Hindlimb muscle (tissue), 1 donor: ENCODE data around the gene TMEM238L. TPM values are rescaled to one million over a fixed set of nuclear protein-coding genes. Genes with fewer than 3 reads are reported as not detected.
A peak's percentile ranks its signal among the peaks of the same experiment; 100 is the strongest.
"Not testable (repeated sequence)": the region's sequence is repeated elsewhere in the genome, so short reads cannot be mapped to it uniquely, and the experiment has no call there.

Experiments used
- DNase-seq: peaks from one replicate; pipeline ENCODE4 v3.0.0-alpha.2; 2013
- polyA plus RNA-seq: library from polyadenylated mRNA; unstranded; fragments of 120-200 nt; gene quantifications from one replicate; pipeline ENCODE4 v1.2.1, GENCODE V29; 2013; ENCODE audit not compliant: insufficient read length

The TMEM238L gene
- polyA plus RNA-seq = 0.13 TPM

DNA sequence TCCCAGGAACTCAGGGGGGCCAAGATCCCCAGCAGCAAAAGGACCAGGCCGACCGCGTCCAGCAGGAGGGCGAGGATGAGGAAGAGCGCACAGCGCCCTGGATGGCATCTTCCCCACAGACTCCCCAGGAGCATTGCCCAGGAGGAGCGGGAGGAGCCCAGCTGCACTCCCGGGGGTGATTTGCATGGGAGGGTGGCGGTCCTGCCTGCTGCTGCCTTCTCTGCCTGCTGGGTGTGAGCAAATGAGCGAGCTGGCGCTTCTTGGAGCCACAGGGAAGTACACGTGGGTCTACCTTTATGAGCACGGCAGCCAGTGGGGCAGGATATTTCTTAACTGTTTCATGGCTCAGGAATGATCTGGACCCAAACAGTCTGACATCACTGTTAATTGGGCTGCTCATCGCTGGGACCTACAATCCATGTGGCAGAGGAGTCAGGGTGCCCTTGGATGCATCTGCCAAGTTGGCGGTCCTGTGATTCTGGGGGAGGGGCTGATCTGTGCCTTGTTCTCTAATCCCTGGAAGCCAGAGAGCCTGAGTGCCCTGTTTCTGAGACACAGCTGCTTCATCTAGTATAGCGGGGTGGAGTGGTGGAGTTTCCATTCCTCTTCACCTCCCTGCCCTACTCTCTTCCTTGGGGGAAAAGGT, at the start of gene TMEM238L:
TMEM238L (minus strand) TSS at position 270 of the 646 bp plus-strand sequence; CDS start at position 134, 136 bp downstream.
- DNase-seq = no peak

DNA sequence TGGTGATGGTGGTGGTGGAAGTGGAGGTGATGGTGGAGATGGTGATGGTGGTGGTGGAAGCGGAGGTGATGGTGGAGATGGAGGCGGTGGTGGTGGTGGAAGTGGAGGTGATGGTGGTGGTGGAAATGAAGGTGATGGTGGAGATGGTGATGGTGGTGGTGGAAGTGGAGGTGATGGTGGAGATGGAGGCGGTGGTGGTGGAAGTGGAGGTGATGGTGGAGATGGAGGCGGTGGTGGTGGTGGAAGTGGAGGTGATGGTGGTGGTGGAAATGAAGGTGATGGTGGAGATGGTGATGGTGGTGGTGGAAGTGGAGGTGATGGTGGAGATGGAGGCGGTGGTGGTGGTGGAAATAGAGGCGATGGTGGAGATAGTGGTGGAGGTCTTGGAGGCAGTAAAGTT, 42.7 kb upstream of the TMEM238L start:
- DNase-seq = not testable (repeated sequence)

DNA sequence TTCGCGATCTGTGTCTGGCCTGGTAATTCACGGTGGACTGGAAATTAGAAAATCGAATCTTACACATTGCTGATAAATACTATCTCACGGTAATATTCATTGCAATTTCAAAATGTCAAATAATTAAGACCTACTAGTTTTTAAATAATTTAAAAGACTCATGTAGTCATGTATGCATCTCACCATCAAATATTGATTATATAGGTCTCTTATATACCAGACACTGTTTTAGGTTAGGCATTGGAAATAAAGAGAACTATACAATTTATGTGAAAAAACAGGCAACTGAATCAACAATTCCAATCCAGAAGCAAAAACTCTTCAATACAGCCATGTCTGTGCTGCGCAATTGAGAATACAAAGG, 41.5 kb upstream of the TMEM238L start:
- no peak for DNase-seq

GRCh38 chr17:10844621-10845387, 40.9 kb upstream of the TMEM238L start:
- peak; percentile 78 for DNase-seq

GRCh38 chr17:10843811-10844210, 39.9 kb upstream of the TMEM238L start:
- no peak for DNase-seq

DNA sequence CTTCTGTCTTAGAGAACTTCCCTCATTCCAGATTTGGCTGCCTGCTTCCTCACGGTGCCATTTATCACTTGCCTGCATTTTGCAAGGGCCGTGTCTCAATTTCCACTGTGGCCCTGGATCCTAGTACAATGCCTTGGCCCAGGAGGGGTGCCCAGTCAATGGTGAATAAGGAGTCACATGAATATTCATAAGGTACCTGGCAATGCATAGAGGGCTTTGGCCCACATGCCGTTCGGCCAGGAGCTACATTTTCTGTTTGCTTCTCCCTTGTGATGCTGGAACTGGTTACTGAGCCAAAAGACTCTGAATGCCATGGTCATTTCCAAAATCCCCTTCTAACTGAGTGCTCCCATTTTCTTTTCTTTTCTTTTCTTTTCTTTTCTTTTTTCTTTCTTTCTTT, 38.8 kb upstream of the TMEM238L start:
- no peak for DNase-seq

DNA sequence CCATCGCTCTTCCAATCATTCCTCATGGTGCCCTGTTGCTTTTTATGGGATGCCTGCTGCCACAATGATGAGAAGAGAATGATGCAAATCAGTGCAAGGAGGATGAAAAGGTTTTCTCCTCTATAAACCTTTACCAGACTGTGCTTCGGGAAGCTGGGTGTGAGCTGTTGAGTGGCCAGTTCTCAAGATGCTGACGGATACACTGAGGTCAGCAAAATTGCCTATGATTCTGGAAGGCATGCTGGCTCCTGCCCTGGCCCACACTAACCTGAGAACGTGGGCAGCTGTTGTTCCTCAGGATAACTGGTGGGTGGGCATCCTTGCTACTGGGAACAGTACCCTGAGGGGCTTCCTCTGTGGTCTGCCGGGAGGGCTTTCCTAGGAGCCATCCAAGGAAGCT, 34.8 kb upstream of the TMEM238L start:
- DNase-seq = no peak

DNA sequence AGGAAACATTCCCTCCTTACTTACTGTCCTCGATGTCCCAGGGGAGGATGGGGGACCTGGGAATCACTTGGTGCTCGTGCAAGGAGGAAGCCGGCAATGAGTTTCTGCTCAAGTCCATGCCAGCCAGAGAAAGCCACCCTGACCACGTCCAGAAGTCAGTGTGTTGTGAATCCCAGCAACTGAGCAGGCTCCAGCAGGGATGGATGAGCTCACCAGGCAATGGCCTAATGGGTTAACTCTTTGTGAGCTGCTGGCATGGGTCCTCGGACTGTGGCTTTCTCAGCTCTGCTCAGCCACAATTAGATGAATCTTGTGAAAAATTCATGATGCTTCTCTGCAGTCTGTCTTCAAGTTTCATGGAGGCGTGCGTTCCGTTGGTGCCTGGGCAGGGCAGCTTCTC, 34.0 kb upstream of the TMEM238L start, which contains the start of gene PIRT:
PIRT (minus strand) TSS at position 167 of the 400 bp plus-strand sequence. CDS start 12,442 bp downstream, outside the sequence.
- no peak for DNase-seq

DNA sequence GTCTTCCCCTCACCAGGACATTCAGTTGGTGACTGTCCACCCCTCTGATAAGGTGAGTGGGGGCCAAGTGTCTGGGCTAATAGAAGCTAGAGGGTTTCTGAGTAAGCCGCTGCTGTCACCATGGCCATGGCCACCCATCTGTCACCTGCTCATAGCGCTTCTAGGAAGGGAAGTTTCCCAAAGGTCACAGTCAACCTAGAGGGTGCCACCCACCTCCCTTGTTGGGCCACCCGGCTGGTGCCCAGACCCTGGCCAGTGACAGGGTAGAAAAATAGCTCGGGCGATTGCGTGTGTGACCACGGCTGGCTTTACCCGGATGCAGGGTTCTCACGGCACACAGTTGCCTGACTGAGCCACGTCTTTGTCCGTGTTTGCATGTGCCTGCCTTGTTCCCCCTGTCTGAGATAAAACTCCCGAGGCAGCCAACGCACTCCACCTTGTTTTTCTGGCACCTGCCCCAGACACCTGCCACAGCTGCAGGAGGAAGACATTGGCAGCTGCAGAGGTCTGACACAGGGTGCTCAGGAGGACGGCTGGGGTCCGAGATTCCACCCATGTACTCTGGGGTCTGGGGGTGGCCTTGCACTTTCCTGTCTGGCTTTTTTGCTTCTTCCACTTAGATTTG, 33.2 kb upstream of the TMEM238L start:
- no peak for DNase-seq

DNA sequence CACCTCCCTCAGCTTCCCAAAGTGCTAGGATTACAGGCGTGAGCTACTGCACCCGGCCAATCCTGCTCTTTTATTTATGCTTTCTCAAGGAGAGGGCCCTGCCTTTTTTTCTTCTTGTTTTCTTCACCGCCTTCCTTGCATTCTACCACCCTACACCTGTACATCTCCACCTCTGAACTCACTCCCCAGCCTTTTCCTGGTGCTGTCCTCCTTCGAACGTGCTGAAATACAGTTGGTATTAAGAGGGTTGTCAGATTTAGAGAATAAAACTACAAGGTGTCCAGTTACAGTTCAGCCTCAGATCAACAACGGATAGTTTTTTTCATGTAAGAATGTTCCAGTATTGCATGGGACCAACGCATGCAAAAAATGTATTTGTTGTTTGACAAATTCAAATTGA, 32.2 kb upstream of the TMEM238L start:
- DNase-seq = no peak

GRCh38 chr17:10831696-10832095, 27.8 kb upstream of the TMEM238L start:
- no peak for DNase-seq

- no peak for DNase-seq
Observed at GRCh38 chr17:10827898-10828552, 24.1 kb upstream of the TMEM238L start.

DNA sequence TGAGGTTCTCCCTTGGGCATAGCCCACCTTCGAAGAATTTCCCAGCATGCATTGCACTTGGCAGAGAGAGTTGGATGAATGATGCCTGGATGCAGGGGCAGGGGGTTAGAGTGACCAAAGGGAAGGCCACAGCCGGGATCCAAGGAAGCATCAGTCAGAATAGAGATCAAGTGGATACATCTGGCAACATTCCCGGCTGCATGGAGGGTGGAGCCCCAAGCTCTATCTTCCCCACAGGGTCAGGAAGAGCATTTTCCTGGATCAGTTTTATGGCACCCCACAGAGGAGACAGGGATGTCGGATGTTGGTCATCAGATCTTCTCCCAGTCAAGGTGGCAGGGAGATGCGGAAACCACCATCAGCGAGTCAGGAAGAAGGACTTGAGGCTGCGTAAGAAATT, 21.0 kb upstream of the TMEM238L start:
- DNase-seq = no peak

DNA sequence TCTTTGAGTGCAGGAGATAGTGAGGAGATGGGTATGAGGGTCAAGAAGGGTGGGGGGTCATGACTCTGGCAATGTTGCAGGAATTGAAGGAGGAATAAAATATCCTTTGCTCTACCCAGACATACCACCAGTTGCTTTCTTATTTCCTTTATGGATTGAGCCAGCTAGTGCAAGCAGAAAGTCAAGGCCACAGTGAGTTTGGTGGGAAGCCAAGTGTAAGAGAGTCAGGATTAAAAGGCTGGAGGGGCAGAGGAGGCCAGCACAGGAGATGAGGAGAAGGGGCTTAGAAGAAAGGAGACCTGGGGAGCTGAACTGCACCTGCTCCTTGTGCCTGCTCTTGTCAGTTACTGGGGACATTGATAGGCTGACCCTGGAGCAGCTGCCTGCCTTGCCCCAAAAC, 17.9 kb upstream of the TMEM238L start:
- no peak for DNase-seq

- DNase-seq = no peak
Observed at GRCh38 chr17:10821054-10821453, 17.2 kb upstream of the TMEM238L start.

DNA sequence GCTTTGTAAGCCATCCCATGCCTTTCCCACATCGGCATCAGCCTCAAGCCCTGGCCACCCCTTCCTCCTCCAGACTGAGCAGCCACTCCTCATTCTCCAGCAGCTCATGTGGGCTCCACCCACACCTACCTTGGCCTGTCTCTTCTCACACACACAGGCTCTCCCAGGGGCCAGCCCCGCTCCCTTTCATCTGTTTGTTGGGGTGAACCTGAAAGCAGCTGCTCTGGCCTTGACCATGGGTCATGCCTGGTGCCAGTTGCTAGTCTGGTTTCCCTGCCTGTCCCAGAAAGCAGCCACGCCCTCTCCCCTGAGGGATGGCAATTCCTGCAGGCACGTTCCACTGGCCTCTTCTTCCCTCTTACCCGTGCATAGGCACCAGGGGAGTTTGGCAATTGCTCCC, 11.4 kb upstream of the TMEM238L start:
- DNase-seq = no peak

DNA sequence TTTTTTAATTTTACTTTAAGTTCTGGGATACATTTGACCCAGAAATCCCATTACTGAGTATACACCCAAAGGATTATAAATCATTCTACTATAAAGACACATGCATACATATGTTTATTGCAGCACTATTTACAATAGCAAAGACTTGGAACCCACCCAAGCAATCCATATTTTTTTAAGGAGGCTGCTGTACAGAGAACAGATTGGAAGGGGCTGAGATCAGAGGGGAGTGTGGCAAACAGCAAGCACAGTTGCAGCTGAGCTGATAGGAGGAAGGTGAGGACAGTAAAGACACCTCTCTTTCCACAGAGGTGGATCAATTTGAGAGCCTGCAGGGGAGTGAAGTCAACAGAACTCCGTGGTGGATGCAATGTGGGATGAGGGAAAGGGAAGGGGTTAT, 10.2 kb upstream of the TMEM238L start:
- no peak for DNase-seq

DNA sequence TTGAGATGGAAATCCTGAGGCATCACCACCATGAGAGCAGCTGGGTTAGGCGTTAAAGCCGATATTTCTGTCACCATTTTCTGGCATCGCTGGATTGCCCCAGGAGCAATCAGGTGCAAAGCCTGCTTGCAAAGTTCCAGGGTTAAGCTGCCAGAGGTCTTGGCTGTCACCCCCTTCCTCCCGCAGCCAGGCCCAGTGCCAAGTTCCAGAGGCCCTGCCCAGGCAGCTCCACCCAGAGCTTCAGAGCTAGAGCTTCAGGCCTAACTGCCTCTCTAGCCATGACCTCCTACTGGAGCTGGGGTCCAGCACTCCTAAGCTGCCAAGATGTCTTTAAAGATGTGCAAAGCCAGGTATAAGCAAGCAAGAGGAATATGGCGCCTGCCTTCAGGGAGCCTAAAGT, 8.8 kb upstream of the TMEM238L start:
- DNase-seq = no peak

DNA sequence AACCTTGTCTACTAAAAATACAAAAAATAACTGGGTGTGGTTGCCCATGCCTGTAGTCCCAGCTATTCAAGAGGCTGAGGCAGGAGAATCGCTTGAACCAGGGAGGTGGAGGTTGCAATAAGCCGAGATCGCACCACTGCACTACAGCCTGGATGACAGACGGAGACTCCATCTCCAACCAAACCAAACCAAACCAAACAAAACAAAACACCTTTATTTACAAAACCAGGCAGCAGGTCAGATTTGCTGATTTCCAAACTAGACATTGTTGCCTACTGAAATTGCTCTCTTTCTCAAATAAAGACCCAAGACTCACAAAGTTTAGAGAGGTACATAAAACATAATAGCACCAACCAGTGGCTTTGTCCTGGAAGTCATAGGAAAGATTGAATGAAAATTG, 5.7 kb upstream of the TMEM238L start:
- DNase-seq = no peak

DNA sequence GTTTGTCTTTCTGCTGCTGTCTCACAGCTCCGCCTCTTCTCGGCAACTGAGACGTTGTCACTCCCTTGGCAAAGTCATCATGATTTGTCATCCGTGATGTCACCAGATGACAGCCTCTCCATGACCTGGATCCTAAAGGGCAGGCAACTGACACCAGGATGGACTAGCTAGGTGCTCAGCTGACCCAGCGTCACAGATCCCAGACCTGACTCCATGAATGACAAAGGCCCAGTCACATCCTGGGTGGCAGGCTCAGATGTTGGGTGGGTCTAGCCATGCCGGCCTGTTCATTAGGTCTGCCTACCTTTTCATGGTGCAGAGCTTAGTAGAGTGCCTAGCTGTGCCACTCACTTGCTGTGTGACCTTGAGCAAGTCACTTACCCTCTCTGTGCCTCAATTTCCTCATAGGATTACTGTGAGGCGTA, 3.8 kb upstream of the TMEM238L start:
- DNase-seq = no peak

DNA sequence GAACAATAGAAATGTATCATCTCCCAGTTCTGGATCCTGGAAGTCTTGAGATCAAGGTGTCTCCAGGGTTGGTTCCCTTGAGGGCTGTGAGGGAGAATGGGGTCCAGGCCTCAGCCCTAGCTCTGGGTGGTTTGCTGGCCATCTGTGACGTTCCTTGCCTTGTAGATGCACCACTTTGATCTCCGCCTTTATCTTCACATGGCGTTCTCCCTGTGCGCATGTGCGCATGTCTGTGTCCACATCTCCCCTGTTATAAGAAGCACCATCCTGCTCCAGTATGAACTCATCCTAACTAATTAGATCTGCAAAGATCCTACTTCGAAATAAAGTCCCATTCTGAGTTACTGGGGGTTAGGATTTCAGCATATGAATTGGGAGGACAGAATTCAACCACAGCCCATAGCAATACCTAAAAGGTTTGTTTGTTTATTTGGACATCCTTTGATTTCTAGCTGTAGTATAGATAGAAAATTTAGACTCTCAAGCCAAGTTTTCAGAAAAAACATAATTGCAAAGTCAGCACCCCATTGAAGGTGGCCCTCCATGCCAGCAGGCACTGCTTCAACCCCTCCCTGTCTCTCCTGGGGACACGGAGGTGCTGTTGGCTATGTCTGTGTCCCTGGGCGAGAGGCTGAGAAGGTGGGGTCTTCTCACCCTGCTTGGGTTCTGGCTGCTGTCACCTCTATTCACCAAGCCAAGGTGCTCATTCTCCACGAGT, 2.8 kb upstream of the TMEM238L start:
- DNase-seq = no peak

- no peak for DNase-seq
Observed at GRCh38 chr17:10805911-10806310, 2.0 kb upstream of the TMEM238L start.
